ENCODE measurements around the gene HOXD10.
A peak's percentile ranks its signal among the peaks of the same experiment; 100 is the strongest.

HOXD10 gene

DNA sequence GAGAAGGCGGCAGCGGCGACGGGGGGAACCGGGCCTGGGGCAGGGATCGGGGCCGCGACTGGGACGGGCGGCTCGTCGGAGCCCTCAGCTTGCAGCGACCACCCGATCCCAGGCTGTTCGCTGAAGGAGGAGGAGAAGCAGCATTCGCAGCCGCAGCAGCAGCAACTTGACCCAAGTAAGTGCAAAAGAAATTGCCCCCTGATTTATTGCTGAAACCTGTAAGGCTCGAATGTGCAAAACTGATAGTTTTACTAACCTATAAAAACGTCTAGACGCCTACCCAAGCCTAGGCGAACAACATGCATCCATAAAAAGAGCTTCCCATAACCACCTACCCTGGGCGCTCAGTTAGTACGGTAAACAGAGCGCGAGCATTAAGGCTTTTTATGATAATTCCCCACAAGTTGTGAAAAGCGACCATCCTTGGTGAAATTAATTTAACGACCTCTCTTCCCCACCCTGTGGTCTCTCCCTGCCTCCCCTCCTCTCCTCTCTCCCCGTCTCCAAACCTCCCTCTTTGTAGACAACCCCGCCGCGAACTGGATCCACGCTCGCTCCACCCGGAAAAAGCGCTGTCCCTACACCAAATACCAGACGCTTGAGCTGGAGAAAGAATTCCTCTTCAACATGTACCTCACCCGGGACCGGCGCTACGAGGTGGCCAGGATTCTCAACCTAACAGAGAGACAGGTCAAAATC, 7.0 kb downstream of the HOXD10 start:
- no peak for DNase-seq (ENCODE audit: low spot score)

DNA sequence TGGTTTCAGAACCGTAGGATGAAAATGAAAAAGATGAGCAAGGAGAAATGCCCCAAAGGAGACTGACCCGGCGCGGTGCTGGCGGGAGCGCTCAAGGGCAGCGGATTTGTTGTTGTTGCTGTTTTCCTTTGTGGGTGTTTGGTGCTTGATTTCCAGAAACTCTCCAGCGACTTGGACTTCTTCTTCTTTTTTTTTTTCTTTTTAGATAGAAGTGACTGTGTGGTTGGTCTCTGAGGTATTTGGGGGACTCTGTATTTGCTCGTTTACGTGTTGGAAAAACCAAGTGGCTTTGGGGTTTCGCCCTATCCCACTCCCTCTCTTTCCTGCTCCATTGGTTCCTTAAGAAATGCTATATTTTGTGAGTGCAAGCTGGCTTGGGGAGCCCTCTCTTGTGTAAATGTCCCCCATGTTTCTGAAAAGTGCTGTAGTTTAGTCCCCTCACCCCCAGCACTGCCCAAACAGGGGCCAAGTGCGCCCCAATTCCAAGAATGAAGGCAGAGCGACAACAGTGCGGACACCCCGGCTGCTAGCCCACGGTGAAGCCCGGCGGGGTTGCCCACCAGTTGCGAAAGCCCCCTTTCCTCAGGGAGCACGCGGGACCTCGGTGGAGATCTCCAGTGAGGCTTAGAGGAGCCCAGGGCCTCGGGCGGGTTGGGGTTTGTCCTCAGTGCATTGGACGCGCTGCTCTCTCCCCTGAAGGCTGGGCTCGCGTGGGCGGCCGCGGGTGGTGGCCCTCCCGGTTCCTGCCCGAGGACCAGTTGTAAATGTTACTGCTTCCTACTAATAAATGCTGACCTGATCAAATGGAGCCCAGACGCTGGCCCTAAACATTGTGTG, 7.8 kb downstream of the HOXD10 start:
- DNase-seq (ENCODE audit: low spot score) = no peak

DNA sequence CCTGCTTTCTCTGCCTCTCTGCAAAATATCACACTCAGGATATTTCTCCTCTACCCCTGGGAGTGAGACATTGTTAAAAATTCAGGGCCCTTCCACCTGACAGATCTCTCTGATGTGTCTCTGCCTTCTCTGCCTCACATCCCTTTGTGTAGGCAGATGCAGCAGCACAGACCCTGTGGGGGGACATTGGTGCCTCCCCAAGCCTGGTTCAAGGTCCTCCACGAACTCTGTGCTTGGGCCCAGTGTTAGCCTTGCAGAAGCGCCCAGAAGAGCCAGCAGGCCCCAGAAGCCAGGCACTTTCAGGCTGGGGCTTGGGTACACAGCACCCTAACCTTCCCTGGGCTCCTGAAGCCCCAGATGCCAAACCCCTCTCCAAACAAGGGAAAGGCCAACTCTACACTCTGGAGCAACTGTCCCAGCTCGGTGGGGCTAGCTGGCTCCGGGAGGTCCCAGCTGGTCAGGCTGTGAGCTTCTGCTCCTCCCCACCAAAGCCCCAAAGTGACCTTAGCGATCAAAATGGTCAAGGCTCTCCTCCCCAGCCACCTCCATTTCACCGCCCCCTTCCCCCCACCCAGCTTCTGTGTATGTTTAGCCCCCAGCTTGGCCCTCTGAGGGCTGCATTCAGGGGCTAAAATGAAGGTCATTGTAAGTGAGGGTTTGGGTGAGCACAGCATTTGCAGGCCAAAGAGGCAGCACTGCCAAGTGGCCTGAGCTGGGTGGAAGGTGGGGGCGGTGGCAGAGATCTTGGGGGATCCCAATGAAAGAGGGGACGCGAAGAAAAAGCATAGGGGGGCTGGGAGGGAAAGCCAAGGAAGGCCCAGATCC, 8.6 kb downstream of the HOXD10 start:
- DNase-seq (ENCODE audit: low spot score) = no peak

DNA sequence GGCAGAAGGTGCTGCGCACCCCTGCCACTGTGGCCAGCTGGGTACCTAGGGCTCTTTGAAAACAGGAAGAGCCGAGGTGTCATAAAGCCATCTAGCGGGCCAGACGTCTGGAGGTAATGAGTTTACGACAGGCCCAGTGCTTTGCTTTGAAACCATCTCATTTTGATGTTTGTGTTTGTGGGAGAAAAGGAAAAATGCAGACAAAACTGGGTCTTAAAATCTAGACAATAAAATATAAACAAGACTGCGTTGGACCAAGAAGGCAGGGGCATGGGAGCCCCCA, 9.1 kb downstream of the HOXD10 start:
- no peak for DNase-seq (ENCODE audit: low spot score)

DNA sequence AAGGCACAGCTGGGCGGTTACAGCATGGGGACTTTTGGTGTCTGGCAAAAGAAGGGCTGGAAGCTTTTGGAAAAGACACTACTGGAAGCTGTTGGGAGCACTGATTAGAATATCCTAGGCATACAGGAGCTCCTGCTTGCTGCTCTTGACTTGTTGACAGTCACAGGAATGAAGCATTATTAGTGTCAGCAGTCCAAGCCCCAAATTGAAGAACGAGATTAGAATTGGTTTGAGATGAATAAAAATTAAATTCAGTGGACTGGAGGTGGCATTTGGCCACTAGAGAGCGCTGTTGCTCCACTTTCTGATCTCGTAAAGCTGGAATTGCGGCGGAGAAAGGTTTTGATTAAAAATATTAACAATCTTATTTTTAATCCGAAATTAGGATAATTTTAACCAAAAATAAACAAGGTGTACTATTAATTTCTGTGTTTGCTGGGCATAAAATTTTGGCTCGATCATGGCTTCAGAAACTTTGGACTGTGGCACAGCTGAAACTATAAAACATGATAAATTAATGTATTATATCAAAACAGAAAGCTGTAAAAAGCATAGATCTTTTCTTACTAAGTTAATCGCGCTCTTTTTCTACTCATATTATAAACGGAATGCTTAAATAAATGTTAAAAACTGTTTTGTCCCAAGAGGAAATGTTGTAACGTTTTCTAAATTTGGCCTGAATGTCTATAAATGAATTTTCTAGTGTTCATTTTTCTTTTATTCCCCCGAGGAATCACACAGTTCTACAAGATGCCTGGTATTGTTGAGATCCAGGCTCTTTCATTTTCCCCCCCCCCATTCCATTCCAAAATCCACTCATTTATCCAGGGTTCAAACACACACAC, 10.6 kb downstream of the HOXD10 start:
- DNase-seq (ENCODE audit: low spot score) = peak; percentile 68

DNA sequence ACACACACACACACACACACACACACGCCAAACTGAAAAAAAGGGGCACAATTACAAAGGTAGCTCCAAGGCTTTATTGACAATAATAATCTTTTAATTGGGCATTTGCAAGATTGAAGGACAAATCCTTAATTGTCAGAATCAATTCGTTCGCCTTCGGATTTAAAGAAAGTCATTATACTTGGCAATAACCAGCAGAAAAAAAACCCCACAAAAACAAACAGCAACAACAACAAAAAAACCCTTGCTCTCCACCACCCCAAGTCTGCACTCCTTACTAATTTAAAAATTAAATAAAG, 11.1 kb downstream of the HOXD10 start:
- no peak for DNase-seq (ENCODE audit: low spot score)

DNA sequence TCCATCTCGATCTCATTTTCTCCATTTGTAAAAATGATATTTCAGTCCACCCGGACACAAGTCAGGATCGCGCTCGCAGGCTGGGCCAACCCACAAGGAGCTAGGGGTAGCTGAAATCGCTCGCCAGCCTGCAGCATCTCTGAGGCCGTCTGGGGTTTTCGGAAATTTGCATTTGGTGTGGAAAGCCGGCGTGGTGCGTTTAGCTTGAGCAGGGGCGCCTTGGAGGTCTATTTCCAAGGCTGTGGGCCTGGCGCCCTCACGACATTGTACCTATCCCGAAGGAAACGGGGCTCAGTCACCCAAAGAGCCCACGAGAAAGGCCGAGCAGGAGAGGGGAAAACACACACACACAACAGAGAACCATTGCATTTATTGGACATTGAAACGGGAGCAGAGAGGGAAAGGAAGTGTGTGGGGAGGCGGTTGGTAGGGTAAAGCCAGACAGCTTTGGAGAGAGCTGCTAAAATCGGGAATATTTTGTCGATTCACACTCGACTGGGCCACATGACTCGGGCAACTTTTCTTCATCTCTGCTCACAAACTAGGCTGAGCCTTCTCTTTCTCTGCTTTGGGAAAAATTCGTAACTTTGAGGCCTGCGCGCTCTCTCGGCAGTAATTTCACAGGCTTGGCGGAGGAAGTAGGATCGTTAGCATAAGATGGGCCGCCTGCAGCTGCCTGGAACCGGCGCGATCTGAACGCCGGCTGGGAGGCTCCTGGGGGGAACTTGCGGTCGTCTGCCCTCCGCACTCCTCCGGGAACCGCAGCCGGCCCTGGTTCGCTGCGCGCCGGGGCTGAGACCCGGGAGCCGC, 11.8 kb downstream of the HOXD10 start:
- DNase-seq (ENCODE audit: low spot score) = peak; percentile 57

DNA sequence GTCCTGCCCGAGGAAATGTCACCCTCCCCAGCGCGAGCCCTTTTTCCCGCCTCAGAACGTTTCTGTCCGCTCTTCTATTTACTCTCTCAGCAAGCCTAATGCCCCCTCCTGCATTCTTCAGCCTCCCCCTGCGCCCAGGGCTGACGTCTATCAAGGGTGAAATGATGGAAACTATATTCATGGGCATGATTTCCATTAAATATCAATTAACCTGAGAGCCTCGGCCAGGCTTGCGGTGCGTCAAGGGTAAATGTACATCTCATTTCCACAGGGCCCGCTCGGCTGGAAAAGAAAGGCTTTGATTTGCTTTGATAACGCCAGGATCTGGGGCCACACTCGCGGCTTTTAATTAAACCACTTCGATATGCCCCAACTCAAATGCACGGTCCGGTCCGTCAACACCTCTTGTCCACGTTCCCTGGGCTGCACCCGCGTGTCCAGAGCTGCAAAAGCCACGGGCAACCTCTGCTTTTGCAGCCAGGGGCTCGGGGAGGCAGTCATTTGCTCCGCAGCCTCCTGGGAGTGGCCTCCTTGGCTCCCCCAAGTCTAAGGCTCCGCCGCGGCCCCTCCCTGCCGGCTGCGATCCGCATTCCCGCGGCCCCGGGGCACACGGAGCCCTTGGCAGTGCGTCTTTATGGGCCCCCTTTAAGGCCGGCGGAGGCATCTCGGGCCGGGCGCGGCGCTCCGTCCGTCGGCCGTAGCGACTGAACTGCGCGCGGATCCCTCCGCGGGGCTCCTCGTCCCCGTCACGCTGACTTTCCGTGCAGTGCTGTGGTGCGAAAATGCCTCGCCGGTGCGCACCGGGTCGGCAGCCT, 12.6 kb downstream of the HOXD10 start, which contains the start of gene HOXD8:
Gene HOXD8, plus strand, starts transcription at position 724 of the 815 bp plus-strand sequence. CDS start 662 bp downstream, outside the sequence.
- peak; percentile 77 for DNase-seq (ENCODE audit: low spot score)

DNA sequence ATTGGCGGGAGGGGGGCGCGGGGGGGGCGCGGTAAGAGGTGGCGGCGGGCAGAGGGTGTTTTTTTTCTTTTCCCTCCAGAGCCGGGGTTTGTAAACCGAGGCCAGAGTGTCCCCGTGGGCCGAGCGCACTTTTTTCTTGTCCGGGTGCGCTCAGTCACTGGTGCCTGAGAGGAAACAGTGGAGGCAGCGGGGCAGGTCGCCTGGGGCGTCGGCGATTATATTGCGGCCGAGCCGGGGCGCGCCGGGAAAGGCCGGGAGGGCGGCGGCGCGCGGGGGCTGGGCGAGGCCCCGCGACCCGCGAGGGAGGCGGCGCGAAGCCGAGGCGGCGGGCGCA, 13.2 kb downstream of the HOXD10 start:
- peak; percentile 59 for DNase-seq (ENCODE audit: low spot score)

DNA sequence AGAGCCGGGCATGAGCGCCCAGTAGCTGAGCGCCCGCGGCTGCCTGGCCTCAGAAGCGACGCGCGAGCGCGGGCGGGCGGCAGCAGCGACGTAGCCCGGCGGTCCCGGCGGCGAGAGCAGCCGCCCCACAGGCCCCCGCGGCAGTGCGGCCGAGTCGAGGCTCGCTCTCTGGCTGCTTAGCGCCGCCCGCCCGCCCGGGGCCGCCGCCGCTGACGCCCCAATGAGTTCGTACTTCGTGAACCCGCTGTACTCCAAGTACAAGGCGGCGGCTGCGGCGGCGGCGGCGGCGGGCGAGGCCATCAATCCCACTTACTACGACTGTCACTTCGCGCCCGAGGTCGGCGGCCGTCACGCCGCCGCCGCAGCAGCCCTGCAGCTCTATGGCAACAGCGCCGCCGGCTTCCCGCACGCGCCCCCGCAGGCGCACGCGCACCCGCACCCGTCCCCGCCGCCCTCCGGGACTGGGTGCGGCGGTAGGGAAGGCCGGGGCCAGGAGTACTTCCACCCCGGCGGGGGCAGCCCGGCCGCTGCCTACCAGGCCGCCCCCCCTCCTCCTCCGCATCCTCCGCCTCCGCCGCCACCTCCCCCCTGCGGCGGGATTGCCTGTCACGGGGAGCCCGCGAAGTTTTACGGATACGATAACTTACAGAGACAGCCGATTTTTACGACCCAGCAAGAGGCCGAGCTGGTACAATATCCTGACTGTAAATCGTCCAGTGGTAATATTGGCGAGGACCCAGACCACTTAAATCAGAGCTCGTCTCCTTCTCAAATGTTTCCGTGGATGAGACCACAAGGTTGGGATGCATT, 13.8 kb downstream of the HOXD10 start:
- peak; percentile 65 for DNase-seq (ENCODE audit: low spot score)

DNA sequence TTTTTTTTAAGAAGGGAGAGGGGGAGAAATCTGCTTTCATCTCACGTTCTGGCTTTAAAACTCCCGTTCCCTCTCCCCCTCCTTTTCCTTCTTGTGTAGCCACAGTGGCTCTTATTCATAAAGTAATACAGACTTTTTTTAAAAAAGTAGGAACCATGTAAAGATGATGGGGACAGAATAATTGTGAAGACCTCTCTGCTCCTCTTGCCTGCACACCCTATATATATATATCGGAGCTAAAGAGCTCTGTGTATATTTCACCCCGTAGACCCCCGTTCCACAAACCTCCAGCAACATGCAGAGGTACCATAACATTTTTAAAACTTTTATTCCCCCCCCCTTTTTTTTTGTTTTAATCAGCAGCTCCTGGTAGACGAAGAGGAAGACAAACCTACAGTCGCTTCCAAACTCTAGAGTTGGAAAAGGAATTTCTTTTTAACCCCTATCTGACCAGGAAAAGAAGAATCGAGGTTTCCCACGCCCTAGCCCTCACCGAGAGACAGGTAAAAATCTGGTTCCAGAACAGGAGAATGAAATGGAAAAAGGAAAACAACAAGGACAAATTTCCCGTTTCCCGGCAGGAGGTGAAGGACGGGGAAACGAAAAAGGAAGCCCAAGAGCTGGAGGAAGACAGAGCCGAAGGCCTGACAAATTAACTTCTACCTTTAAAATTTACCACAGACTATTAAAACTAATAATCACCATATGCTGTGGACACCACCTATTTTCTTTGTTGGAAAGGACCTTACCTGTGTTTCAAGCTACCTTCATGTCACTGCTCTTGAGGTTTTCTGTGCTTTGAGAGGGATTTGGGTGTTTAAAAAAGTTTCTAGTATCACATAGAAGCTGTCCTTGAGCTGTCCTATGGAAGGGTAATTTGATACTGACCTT, 14.6 kb downstream of the HOXD10 start:
- no peak for DNase-seq (ENCODE audit: low spot score)

DNA sequence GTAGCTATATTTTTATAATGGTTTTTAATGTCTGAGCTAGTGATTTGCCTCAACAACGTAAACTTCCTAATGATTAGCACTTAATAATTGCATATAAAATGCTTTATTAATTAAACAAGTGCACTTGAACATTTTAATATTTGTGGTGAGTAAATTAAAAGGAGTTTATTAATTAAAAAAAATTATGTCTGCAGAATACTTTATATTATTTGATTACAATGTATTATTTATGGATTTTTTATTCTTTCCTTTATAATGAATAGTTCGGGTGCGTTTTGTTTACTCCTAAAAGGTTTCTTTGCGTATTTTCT, 15.2 kb downstream of the HOXD10 start:
- DNase-seq (ENCODE audit: low spot score) = no peak

DNA sequence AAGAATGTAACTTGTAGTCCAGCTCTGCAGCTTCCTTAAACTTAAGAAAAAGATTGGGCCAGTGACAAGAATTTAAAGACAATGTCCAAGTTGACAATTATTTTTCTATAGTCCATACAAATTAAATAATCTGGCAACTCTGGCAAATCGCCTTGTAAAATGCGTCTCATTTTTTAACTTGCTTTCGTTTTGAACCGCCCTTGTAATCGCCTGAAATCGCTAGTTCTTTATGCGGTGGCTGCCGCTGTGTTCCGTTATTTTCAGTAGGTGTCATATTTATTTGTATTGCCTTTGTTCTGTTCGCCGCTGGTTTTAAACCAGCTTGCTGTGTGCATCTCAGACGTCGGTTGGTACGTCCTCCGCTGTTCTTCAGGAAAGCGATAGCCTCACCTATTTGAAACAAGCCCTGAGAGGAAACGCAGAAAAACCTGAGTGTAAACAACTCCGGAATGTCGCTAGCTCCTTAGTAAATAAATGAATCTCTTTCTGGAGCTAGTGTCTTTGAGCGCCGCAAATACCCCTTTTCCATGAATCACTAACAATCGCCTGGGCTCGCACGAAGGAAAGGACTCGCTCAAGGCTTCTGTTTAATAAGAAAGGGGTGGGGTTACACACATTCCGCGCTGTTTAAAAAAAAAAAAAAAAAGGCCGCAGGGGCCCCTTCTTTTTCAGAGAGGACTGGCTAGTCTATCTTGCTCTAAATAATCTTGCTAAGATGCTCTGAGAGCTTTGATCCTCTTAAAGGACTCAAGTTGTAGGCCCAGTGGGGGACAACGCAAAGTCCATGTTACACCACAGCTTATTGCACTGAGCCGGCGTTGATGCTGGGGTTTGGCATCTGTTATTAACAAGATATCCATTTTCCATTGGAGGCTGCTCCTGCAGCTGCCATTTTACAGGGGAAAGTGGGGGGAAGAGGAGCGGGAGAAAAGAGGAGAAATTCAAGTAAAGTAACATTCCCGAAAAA, 15.9 kb downstream of the HOXD10 start:
- peak; percentile 49 for DNase-seq (ENCODE audit: low spot score)

DNA sequence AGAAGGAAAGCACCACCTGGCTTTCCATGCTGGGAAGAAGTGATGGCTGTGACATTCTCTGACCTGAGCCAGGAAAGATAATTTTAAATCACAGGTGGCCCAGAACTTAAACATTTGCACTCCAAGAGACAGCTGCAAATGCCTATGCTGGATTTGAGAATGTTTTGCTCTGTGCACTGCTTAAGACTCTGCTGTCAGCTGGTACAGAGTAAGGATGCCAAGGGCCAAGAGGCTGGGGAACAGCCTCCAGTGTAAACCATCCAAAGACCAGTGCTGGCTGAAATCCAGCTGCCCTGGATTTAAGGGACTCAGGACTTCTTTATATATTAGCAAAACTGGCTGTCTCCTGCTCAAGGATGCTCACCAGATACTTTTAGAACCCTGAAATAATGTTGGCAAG, 16.8 kb downstream of the HOXD10 start:
- no peak for DNase-seq (ENCODE audit: low spot score)

DNA sequence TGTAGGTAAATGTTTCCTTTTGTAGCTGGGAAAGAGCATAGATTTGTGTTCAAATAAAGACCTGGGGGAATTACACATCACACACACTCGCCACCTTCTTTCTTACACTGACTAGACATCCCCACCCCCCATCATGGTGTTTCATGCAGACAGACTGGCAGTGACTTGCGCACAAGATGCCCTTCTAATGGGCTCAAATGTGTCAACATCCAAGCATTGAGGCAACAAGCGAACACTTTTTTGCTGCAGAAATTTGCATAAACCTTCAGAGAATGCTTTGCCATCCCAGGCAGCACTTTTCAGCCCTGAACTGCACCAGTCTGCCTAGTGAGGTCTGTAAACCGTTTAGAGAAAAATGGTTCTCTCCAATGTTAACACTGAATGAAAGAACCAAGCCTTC, 17.5 kb downstream of the HOXD10 start:
- DNase-seq (ENCODE audit: low spot score) = no peak

DNA sequence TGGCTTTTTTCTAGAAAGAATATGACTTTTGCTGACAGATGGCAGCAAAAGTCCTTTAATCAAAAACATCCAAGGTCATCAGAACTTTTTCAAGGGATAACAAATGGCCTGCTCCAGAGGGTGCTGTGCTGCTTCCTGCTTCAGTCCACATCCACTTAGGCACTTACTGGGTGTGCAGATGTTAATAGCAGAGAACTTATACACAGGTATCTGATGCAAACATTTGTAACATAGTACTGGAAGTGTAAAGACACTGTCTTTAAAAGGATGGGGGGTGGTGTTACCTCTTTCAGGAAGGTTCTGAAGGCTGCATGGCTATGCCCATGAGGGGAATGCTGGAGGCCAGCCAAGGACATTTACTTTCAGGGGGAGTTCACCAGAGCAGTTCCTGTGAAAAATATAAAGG, 18.5 kb downstream of the HOXD10 start:
- DNase-seq (ENCODE audit: low spot score) = no peak

Data from ecto neural progenitor cell (in vitro differentiated cells).